SK-N-SH treated with all-trans-retinoic acid at 6 μM for 48 hours (cell line): ENCODE data around the gene PPP1R27.

Experiments
- ESRRG ChIP-seq: fragments of 250-450 bp; sonication (Bioruptor Pico); IDR thresholded peaks from 2 replicates; pipeline ENCODE4 v1.6.1; 2021; ENCODE audit warnings: mild to moderate bottlenecking
- PPARA ChIP-seq: fragments of 250-450 bp; sonication (Bioruptor Pico); IDR thresholded peaks from 2 replicates; pipeline ENCODE4 v1.5.0; 2020; ENCODE audit warnings: mild to moderate bottlenecking, borderline replicate concordance
- TCF4 ChIP-seq: fragments of 250-450 bp; sonication (Bioruptor Pico); IDR thresholded peaks from 2 replicates; pipeline ENCODE4 v1.8.0; 2021; ENCODE audit warnings: mild to moderate bottlenecking, moderate library complexity, borderline replicate concordance
- ZNF70 ChIP-seq: fragments of 450-650 bp; formaldehyde crosslinking; IDR thresholded peaks from 2 replicates; pipeline ENCODE4 v1.5.0; 2020; ENCODE audit warnings: mild to moderate bottlenecking, moderate library complexity

- no peak for TF ChIP-seq ESRRG (CRISPR knock-in tag)
- TF ChIP-seq ZNF70 (CRISPR knock-in tag) = no peak
- TF ChIP-seq TCF4 (CRISPR knock-in tag) = no peak
- no peak for TF ChIP-seq PPARA (CRISPR knock-in tag)
These were observed 16.6 kb upstream of the PPP1R27 start for GRCh38 chr17:81851423-81851822.
